Measurements from ENCODE around the gene OR13C3. TPM values are rescaled to one million over a fixed set of nuclear protein-coding genes. Genes with fewer than 3 reads are reported as not detected.

OR13C3 gene
- not detected for total RNA-seq

- intact Hi-C loops (cut with DNase I) = no loop called here
- H3K4me1 ChIP-seq = no peaks in the 10 kb centered on the region
- no peak for TF ChIP-seq POLR2AphosphoS5 (IDR thresholded peaks at IDR 0.05; ENCODE audit: insufficient read depth in 1 of 2, low read depth in 1 of 2)
- no peak for TF ChIP-seq CTCF (IDR thresholded peaks at IDR 0.05)
- TF ChIP-seq POLR2A (IDR thresholded peaks at IDR 0.05) = no peak
- no peaks in the 10 kb centered on the region for H3K9me3 ChIP-seq
- H3K36me3 ChIP-seq = no peaks in the 10 kb centered on the region
- no peaks in the 10 kb centered on the region for H3K27me3 ChIP-seq
- no peak for DNase-seq (ENCODE audit: extremely low spot score in 2 of 2)
- H3K4me3 ChIP-seq = no peak within 1 kb of the TSS
- H3K27ac ChIP-seq = no peak within 1 kb of the TSS
Observed at GRCh38 chr9:104536756-104537155, at the start of gene OR13C3. Gene OR13C3, minus strand, starts transcription at chr9:104536856. Its CDS starts 133 bp downstream, at chr9:104536723.

- no peak for DNase-seq (ENCODE audit: extremely low spot score in 2 of 2)
- intact Hi-C loops (cut with DNase I) = no loop called here
- Histone ChIP-seq H3K27ac (no peak overlapping the region), H3K36me3 (no peaks in the 10 kb centered on the region), H3K27me3 (no peaks in the 10 kb centered on the region), H3K4me3 (no peak overlapping the region), H3K4me1 (no peaks in the 10 kb centered on the region), H3K9me3 (no peaks in the 10 kb centered on the region)
- no peak for TF ChIP-seq CTCF (IDR thresholded peaks at IDR 0.05)
- no peak for TF ChIP-seq POLR2A (IDR thresholded peaks at IDR 0.05)
- TF ChIP-seq POLR2AphosphoS5 (IDR thresholded peaks at IDR 0.05; ENCODE audit: insufficient read depth in 1 of 2, low read depth in 1 of 2) = no peak
Observed at GRCh38 chr9:104580562-104580961, 43.9 kb upstream of the OR13C3 start.

DNA sequence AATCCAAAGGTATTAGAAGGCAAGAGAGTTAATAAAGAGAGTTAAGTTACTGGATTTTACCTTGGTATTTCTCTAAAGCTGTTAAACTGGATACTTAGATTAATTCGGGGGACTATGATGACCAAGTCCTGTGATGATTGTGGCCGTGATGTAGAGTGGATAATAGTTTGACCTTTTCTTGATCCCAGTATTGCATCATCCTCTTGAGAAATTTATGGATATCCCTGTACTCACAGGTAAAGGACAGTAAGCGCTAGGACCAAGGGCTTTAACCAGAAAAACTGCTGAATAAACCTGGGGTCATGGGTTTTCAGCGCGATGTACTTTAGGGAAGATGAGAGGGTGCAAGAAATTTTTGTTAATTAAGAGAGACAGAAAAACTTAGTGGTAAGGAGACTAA, 40.6 kb upstream of the OR13C3 start:
- intact Hi-C loops (cut with DNase I) = no loop called here
- no peak for DNase-seq (ENCODE audit: extremely low spot score in 2 of 2)

GRCh38 chr9:104575456-104575855, 38.8 kb upstream of the OR13C3 start:
- Histone ChIP-seq H3K4me3 (no peak overlapping the region), H3K4me1 (no peaks in the 10 kb centered on the region), H3K36me3 (no peaks in the 10 kb centered on the region), H3K27me3 (no peaks in the 10 kb centered on the region), H3K9me3 (no peaks in the 10 kb centered on the region), H3K27ac (no peak overlapping the region)
- DNase-seq (ENCODE audit: extremely low spot score in 2 of 2) = no peak
- intact Hi-C loops (cut with DNase I) = no loop called here
- no peak for TF ChIP-seq POLR2A (IDR thresholded peaks at IDR 0.05)
- TF ChIP-seq CTCF (IDR thresholded peaks at IDR 0.05) = no peak
- no peak for TF ChIP-seq POLR2AphosphoS5 (IDR thresholded peaks at IDR 0.05; ENCODE audit: insufficient read depth in 1 of 2, low read depth in 1 of 2)

More for the DNA sequence above, 40.6 kb upstream of the OR13C3 start:
- no peaks in the 10 kb centered on the region for H3K27me3 ChIP-seq
- no peaks in the 10 kb centered on the region for H3K9me3 ChIP-seq
- no peak overlapping the region for H3K27ac ChIP-seq
- H3K4me3 ChIP-seq = no peak overlapping the region
- H3K4me1 ChIP-seq = no peaks in the 10 kb centered on the region
- no peaks in the 10 kb centered on the region for H3K36me3 ChIP-seq
- TF ChIP-seq POLR2AphosphoS5 (IDR thresholded peaks at IDR 0.05; ENCODE audit: insufficient read depth in 1 of 2, low read depth in 1 of 2) = no peak
- TF ChIP-seq CTCF (IDR thresholded peaks at IDR 0.05) = no peak
- TF ChIP-seq POLR2A (IDR thresholded peaks at IDR 0.05) = no peak

GRCh38 chr9:104572612-104573011, 36.0 kb upstream of the OR13C3 start:
- Histone ChIP-seq H3K27me3 (no peaks in the 10 kb centered on the region), H3K36me3 (no peaks in the 10 kb centered on the region), H3K4me3 (no peak overlapping the region), H3K9me3 (no peaks in the 10 kb centered on the region), H3K4me1 (no peaks in the 10 kb centered on the region), H3K27ac (no peak overlapping the region)
- intact Hi-C loops (cut with DNase I) = no loop called here
- TF ChIP-seq CTCF (IDR thresholded peaks at IDR 0.05) (no peak), POLR2AphosphoS5 (IDR thresholded peaks at IDR 0.05; ENCODE audit: insufficient read depth in 1 of 2, low read depth in 1 of 2) (no peak), POLR2A (IDR thresholded peaks at IDR 0.05) (no peak)
- no peak for DNase-seq (ENCODE audit: extremely low spot score in 2 of 2)

Measured in vagina (tissue), 2 donors.